Stimulated activated CD4-positive, alpha-beta T cell treated with anti-CD3 and anti-CD28 coated beads, Interleukin-2, amount 100 ng/mL, for 4 hours (primary cell): ENCODE measurements around the gene CCDC8.
"Not testable (repeated sequence)": the region's sequence is repeated elsewhere in the genome, so short reads cannot be mapped to it uniquely, and the experiment has no call there.

Experiments used
- DNase-seq: peaks from one replicate; pipeline ENCODE4 v3.0.0-alpha.2; 2020; ENCODE audit warnings: low read depth

Gene CCDC8

DNA sequence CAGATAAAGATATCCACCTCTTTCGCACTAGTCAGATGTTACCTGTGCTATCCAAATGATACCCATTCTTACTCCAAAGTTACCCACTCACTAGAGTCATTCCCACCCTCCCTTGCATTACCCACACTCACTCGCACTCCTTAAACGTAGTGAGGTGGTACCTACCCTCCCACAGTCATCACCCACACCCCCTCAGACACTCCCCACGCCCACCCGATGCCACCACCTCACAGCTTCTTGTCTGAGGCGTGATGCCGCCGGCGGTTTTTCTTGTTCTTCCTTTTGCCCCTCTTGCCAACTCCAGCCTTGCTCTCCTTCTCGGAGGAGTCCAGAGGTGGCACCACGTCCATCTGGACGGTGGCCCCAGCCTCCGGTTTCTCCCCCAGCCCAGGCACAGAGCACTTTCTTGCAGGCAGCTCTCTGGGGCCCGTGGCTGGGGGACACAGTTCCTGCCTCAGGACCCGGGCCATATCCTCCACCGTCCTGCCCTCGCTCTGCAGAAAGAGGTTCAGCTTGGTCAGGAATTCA, 14.2 kb upstream of the CCDC8 start:
- DNase-seq = no peak

DNA sequence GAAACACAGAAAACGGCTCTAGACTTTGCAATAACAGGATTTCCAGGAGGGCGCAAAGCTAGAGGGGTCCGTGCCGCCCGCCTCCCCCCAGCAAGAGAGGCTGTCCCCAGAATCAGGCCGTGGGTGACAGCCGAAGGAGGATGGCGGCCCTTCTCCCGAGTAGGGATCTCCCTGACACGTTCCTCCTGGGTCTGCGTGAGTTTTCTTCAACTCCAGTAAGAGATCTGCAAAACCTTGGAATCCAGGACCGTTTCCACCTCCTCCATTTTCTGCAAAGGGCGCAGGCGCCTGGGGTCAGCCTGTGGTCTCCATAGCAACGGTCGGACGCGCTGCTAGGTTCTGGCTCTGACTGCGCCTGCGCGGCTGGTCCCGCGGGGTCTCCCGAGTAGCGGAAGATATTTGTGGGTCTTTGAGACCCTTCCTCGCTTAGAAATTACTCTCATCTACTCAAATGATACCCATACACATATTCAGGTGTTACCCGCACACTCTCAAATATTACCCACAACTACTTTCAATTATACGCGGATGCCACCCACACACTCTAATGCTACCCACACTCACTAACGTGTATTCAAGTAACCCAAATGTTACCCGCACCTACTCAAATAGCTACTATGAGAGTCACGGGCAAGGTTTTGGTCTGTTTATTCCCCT, 13.3 kb upstream of the CCDC8 start:
- DNase-seq = no peak

DNA sequence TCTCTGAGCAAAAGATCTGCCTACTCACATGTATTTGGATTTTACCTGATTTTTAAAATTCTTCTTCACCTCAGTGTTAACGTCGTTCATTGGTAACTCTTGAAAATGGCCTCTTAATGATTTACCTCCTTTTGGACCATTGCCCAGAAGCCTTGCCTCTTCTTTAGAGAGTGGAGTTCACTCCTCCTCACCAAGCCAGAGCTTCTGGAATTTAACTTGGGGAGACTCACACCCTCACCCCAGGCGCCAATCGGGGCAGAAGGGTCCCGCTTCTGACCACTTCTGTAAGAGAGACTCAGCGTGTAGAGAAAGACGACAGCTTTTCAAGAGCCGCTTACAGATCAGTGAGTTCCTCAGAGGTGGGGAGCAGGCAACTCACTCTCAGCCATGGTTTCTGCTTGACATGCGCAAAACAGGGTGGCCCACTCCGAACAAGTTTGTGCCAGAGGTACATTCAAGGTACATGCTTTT, 12.7 kb upstream of the CCDC8 start:
- DNase-seq = no peak

DNA sequence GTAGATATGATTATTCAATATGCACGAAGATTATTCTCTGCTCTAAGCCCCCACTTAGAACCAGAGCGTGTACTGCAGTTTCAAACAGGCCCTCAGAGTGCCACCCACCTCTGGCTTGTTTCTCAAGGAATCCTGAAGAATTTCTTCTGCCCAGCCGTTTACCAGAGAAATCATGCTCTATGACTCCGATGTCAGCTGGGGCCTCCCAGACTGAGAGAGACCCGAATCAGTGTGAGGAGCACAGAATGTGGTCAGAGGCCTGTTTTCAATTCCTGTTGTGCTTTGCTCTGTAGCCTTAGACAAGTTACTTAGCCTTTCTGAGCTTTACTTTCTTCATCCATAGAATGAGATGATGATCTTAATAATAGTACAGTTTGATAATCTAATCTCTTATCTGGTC, 9.8 kb upstream of the CCDC8 start:
- DNase-seq = no peak

DNA sequence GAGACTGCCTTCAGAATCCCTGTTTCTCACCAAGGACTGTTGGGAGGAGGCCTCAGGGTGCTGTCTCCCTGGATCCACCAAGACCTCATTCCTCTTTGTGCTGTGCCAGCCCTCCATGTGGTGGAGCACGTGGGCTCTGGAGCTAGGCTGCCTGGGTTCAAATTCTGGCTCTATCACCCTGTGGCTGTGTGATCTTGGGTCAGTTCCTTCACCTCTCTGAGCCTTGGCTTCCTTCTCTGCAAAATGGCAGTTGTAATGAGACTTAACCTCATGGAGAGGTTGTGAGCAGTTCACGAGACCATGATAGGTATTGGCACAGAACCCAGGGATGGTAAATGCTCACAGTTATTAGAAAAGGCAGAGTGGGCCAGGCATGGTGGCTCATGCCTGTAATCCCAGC, 9.0 kb upstream of the CCDC8 start:
- no peak for DNase-seq

DNA sequence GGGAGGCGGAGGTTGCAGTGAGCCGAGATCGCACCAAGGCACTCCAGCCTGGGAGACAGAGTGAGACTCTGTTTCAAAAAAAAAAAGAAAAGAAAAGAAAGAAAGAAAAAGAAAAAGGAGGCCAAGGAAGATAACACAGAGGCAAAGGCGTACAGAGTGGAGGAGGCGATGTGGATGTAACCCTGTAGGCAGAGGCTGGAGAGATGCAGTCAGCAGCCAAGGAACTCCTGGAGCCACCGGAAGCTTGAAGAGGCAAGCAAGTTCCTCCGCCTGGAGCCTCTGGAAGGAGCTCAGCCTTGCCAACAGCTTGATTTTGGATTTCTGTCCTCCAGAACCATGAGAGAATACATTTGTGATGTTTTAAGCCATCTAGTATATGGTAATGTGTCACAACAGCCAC, 6.7 kb upstream of the CCDC8 start:
- DNase-seq = no peak

DNA sequence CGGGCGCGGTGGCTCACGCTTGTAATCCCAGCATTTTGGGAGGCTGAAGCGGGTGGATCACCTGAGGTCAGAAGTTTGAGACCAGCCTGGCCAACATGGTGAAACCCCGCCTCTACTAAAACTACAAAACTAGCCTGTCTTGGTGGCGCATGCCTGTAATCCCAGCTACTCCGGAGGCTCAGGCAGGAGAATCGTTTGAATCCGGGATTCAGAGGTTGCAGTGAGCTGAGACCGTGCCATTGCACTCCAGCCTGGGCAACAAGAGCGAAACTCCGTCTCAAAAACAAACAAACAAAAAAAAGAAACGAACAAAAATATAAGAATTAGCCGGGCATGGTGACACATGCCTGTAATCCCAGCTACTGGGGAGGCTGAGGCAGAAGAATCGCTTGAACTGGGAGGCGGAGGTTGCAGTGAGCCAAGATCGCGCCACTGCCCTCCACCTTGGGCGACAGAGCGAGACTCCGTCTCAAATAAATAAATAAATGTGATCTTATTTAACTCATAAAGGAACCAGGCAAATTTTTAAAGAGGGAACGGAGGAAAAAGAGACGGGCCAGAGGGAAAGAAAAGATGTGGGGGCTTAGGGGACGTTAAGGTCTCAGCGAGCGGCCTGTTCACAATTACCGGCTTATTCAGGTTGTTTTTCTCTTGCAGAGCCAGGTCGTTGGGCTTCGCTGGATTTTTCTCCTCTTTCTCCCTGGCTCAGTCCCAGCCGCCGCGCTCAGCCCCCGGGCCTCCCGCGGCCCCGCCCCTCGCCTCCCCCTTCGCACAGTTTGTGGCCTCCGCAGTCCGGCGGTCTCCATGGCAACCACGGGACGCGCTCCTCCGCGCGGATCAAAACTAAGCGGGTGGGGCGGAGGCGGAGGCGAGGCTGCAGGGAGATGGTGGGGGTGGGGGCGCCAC, 2.7 kb upstream of the CCDC8 start:
- peak; percentile 15 for DNase-seq

DNA sequence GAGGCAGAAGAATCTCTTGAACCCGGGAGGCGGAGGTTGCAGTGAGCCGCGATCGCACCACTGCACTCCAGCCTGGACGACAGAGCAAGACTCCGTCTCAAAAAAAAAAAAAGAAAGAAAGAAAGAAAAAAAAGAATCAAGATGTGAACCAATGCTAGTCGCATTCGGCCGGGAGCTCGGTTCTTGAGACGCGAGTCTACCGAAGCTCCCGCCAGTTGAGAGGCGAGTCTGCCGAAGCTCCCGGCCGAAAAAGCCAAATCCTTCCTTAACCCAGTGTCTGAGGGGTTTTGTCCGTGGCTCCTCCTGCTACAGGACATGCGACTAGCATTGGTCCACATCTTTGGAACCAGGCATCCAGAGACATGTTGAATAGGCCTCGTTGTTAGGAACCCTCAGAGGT, 1.5 kb upstream of the CCDC8 start:
- DNase-seq = not testable (repeated sequence)

DNA sequence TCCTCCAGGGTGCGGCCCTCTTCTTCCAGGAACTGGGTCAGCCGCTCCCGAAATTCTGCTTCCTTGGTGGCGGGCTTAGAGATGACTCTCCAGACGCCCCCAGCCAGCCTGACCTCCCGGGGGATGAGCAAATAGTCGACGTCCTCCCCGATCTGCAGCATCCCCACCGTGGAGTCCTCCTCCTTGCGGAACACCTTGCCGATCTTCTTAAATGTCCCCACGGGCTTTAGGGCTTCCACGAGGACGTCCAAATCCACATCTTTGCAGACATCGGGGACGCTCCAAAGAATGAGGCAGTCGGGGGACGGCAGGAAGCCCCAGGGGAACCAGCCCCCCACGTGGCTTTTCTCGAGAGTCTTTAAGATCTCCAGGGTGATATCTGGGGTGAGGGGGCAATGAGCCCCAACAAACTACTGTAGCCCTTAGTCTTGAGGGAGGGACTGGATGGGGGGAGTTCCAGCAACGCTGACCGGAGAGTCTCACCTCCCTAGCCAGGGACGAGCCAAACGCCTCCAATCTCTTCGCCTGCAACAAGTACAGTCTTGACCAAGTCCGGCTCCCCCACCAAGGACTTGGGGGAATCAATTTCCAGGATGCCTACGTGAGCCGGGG, 608 bp downstream of the CCDC8 start:
- no peak for DNase-seq

DNA sequence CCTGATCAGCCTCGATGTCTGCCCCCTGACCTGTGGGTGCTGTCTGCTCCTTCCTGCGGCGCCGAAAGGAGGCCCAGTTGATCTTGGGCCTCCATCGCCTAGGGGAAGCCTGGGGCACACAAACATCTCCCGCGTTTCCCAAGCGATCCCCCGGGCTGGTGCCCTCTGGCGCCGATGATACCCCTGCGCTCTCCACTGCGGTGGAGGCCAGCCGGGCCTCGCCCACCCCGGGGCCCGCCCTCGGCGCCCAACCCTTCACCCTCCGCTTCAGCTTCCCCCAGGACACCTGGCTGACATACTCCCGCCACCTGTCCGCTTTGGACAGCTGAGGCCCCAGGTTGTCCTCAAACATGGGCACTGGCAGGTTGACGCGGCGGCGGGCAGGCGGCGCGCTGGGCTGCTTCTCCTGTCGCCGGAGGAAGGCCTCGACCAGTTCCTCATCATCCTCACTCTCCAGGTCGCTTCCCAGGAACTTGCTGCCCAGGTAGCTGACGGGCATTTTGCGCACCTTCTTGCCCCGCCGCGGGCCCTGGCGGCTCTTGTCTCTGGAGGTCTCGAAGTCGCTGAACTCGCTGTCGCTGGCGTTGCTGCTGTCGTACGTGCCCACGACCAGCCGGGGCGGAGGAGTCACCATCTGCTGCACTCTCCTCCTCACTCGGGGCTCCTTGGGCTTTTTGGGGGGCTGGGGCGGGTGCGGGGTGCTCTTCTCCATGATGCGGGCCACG, 1.3 kb downstream of the CCDC8 start:
- no peak for DNase-seq

DNA sequence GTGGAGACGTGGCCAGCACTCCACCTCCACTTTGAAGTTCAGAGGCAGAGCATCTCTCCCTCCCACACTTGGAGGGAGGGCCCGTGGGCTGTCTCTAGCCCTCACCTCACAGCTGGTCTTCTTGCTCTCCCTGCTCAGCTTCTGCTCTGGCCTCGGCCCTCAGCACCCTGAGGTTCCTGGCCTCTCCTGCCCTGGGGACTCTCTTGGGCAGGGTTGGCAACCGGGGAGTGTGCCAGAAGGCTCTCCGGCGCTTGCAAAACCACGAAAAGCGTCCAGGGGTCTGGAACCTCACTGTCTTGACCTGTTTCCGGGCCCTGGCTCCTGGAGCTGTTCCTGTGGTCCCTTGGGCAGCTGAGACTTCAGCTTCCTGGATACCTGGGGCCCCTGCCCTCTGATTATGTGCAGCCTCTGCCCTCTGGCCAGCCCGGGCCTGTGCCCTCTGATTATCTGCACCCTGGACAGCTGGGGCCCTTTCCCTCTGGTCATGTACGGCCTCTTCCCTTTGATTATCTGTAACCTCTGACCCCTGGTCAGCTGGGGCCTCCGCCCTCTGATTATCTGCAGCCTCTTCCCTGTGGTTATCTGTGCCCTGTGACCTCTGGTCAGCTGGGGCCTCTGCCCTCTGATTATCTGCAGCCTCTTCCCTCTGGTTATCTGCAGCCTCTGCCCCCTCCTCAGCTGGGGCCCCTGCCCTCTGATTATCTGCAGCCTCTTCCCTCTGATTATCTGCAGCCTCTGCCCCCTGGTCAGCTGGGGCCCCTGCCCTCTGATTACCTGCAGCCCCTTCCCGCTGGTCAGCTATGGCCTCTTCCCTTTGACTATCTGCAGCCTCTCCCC, 2.1 kb downstream of the CCDC8 start:
- no peak for DNase-seq

DNA sequence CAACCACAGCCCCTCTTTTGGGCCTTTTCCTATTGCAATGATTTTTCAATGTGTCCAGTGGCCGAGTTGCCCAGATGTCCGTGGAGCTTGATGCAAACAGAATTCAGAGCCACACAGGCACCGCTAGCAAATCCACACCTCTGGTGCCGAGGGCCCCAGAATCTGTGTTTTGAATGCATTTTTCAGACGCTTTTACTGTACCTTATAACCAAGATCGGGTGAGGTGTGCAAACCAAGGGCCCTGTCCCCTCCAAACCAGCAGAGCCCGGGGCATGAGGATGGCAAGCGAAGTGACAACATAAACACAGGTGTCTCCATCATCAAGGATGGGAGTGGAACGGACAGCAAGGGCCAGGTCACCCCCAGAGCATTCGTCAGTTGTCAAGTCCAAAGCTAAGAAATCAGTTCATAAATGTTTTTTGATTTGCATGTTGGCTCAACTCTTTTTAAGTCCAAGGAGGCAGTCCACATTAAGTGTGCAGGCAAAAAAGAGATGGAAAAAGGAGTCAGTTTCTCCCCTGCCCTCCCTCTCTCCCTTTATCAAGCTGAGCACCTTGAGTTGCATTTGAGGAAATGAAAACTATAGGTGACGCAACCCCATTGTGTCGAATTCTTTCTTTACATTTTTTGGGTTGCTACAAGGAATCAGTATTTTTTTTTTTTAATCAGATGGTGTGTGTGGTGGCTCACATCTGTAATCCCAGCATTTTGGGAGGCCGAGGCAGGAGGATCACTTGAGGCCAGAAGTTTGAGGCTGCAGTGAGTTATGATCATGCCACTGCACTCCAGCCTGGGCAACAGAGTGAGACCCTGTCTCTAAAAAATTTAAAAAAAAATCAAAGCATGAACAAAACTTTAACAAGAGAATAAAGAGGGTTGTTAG, 2.9 kb downstream of the CCDC8 start:
- DNase-seq = no peak

DNA sequence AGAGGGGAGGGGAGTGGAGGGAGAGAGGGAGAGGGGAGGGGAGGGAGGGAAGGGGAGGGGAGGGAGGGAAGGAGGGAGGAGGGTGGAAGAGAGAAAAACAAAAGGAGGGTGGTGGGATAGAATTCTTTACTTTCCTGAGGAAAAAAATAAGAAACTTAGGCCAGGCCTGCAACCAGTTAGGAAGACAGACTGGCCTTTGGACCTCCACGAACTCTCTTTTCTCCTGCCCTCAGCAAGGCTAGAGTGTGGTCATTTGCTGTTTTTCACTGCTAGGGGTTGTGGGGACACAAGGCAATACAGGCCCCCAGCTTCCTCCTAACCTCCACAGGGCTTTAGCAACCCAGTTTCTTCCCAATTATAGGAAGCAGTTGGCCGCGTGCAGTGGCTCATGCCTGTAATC, 4.2 kb downstream of the CCDC8 start:
- no peak for DNase-seq

DNA sequence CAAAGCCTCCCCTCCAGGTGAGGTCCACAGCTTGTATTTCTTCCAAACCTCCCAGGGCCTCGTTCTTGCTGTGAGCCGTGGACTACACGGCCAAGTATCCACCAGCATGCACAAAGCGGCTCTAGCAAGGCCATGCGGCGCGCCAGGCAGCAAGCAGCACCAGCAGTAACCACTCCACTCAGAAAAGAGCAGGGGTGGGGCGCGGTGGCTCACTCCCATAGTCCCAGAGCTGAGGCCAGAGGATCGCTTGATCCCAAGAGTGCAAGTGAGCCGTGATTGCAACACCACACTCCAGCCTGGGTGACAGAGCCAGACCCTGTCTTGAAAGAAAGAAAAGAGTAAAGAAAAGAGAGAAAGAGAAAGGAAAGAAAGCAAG, 4.7 kb downstream of the CCDC8 start:
- no peak for DNase-seq

DNA sequence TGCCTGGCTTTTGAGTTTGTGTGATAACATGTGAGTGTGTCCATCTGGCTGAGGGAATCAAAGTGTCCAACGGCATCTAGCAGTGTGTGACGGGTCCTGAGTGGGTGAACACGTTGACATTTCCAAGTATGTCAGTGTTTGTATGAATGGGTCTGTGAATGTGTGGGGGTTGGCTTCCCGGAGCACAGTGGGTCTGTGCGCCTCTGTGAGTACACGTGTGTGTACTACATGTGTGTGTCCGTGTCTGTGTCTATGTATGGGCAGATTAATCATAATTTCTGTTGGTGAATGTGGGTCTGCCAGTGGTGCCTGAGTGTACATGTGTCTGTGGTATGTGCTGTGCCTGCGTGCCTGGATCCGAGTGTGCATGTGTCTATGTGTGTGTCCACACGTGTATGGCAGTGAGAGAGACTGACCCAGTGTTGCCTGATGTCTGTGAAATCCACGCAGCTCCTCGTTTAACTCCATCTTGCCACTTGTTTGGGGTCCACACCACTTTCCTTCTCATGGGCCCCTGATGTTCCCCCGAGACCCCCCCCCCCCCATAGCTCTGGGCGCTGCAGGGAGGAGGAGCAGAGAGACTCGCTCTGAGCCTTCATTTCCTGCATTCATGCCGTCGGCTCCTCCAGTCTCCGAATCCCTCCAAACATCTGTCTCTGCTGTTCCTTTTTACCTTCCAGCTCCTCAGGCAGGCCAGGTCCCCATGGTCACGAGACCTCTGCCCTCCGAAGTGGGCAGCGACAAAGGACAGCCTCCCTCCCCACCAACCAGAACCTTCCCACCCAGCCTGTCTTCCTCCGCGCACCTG, 5.3 kb downstream of the CCDC8 start:
- DNase-seq = no peak

DNA sequence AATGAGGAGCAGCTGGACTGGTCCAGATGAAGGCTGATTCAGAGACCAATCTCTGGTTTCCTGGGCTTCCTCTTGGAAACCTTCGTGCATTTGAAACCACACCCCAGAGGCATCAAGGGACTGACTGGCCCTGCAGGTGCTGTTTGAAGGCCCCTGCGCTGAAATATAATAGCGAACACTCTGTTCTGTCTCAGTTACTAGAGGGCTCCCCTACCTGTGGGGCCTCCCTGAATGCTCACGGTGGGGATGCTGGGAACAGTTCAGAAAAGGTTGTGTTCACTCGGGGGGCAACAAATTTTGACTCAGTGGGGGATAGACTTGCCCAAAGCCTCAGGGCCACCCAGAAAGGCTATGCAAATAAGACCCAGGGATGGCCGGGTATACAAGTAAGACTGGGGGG, 6.4 kb downstream of the CCDC8 start:
- no peak for DNase-seq

DNA sequence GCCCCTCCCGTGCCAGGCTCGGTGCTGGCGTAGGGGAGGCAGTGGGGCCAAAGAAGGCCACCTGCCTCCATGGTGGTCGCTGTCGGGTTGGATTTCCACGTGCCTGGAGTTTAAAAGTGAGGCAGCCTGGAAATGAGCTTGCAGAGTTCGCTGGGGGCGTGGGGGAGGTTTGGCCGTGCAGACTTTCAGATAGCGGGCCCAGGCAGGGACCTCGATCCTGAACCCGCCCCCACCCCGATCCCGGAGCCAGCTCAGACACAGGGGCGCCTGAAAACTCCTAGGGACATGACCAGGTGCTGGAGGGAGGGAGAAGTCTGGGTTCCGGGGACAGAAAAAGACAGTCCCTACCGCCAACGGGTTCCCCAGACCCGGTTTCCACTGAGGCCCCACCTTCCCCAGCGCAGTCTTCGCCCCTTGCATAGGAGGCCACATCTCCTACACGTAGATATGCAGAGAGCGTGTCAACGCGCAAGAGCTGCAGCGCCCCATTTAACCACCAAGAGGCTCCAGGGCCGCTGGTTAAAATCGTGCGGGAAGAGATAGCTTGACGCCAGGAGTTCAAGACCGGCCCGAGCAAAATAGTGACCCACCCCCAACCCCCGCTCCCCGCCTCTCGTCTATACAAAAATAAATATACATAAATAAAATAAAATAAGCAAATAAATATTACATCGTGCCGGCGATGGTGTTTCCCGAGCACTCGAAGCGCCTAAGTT, 8.5 kb downstream of the CCDC8 start:
- no peak for DNase-seq

DNA sequence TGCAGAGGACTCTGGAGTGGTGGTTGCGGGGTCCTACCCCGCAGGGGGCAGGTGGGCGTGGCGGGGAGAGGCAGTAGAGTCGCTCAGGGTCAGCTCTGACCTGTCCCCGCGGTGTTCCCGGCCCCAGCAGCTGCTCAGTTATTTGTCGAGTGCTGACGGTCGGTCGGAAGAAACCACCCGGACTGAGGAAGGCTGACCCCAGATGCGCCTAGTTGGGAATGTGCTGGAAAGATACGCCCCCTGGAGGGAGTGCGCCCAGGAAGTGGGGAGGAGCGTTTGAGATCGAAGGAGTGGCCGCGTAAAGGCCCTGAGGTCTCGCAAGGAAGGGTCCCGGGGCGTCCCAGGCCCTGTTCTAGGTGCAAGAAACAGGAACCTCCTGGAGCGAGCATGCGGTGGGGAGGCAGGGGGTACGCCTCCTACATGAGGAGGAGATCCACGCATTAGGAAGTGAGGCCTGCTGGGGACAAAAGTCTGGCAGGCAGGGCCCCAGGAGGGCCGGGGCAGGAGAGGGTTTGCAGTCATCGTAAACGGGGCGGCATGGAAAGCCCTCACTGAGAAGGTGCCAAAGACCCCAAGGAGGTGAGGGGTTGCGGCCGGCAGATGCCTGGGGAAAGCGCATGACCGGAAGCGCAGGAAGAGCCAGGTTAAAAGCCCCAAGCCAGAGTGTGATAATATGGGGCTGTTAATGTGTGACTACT, 9.2 kb downstream of the CCDC8 start:
- DNase-seq = no peak
